Chondrocyte (in vitro differentiated cells): ENCODE data around the gene FEM1B. TPM values are rescaled to one million over a fixed set of nuclear protein-coding genes. Genes with fewer than 3 reads are reported as not detected.

Source experiments
- DNase-seq: peaks from one replicate; pipeline ENCODE4 v3.0.0; 2021; ENCODE audit warnings: mixed read lengths, low spot score
- H3K27ac Mint-ChIP-seq: one replicate; pipeline ENCODE4 v1.8.0; 2021; ENCODE audit warnings: mild to moderate bottlenecking, moderate library complexity, mixed read lengths; ENCODE audit not compliant: unreplicated experiment
- H3K27me3 Mint-ChIP-seq: 2 replicates; pipeline ENCODE4 v1.8.0; 2021; ENCODE audit warnings: low read depth, mixed read lengths
- H3K36me3 Mint-ChIP-seq: 2 replicates; pipeline ENCODE4 v1.8.0; 2021; ENCODE audit warnings: low read depth, mixed read lengths
- H3K4me1 Mint-ChIP-seq: 2 replicates; pipeline ENCODE4 v1.8.0; 2021; ENCODE audit warnings: low read depth, mild to moderate bottlenecking, mixed read lengths
- H3K4me3 Mint-ChIP-seq: one replicate; pipeline ENCODE4 v1.8.0; 2021; ENCODE audit warnings: mild to moderate bottlenecking, moderate library complexity, mixed read lengths; ENCODE audit not compliant: unreplicated experiment
- H3K9me3 Mint-ChIP-seq: 2 replicates; pipeline ENCODE4 v1.8.0; 2021; ENCODE audit warnings: low read depth, mixed read lengths
- CTCF ChIP-seq: fragments of 200-600 bp; sonication (generic); IDR thresholded peaks from 2 replicates; pipeline ENCODE4 v1.5.0; 2021; ENCODE audit warnings: antibody characterized with exemption, mild to moderate bottlenecking, moderate library complexity
- total RNA-seq: library from RNA; stranded (reverse); gene quantifications from 3 replicates; pipeline ENCODE4 v1.2.1, GENCODE V29; 2021

The FEM1B gene
- total RNA-seq, 1 donor from 2014 or later = 52.7 TPM

- Mint-ChIP-seq H3K27ac (peak overlapping the region; percentile 99), H3K4me1 (peaks cover 89% of the 10 kb centered on the region), H3K27me3 (no peaks in the 10 kb centered on the region), H3K4me3 (no peak overlapping the region), H3K36me3 (peaks cover 60% of the 10 kb centered on the region), H3K9me3 (no peaks in the 10 kb centered on the region)
- no peak for DNase-seq
- no peak for TF ChIP-seq CTCF
These were observed 61.9 kb downstream of the FEM1B start for GRCh38 chr15:68339481-68339880.

GRCh38 chr15:68340726-68341671 is 63.5 kb downstream of the FEM1B start:
- Mint-ChIP-seq H3K4me1 (peaks cover 87% of the 10 kb centered on the region), H3K36me3 (peaks cover 65% of the 10 kb centered on the region), H3K27me3 (no peaks in the 10 kb centered on the region), H3K27ac (peak overlapping the region; percentile 99), H3K9me3 (no peaks in the 10 kb centered on the region), H3K4me3 (peak overlapping the region; percentile 29)
- TF ChIP-seq CTCF = no peak
- peak; percentile 67 for DNase-seq

GRCh38 chr15:68341760-68342725 is 64.5 kb downstream of the FEM1B start:
- Mint-ChIP-seq H3K9me3 (no peaks in the 10 kb centered on the region), H3K4me1 (peaks cover 87% of the 10 kb centered on the region), H3K4me3 (peak overlapping the region; percentile 48), H3K27me3 (no peaks in the 10 kb centered on the region), H3K27ac (peak overlapping the region; percentile 99), H3K36me3 (peaks cover 71% of the 10 kb centered on the region)
- no peak for TF ChIP-seq CTCF
- DNase-seq = peak; percentile 85

GRCh38 chr15:68343579-68344225 is 66.2 kb downstream of the FEM1B start:
- Mint-ChIP-seq H3K27me3 (no peaks in the 10 kb centered on the region), H3K9me3 (no peaks in the 10 kb centered on the region), H3K36me3 (peaks cover 73% of the 10 kb centered on the region), H3K27ac (peak overlapping the region; percentile 99), H3K4me3 (no peak overlapping the region), H3K4me1 (peaks cover 90% of the 10 kb centered on the region)
- peak; percentile 82 for DNase-seq
- no peak for TF ChIP-seq CTCF
